ENCODE results near the gene NCS1. TPM values are rescaled to one million over a fixed set of nuclear protein-coding genes. Genes with fewer than 3 reads are reported as not detected.
A peak's percentile ranks its signal among the peaks of the same experiment; 100 is the strongest.

Gene NCS1
- total and polyA plus RNA-seq, 9 of the 15 experiments (the other 6 are each of a cell fraction or from before 2014, with no cell fraction given) = 0.28 to 27.0 (median 9.6) TPM

GRCh38 chr9:130186839-130187522 lies 14.8 kb downstream of the NCS1 start (continued):
- no peak for TF ChIP-seq RBM25 (IDR thresholded peaks at IDR 0.05; ENCODE audit: low read depth, low read length, severe bottlenecking)
- peak; percentile 64; the same call in 1 of the 2 replicates for TF ChIP-seq ZNF592 (IDR thresholded peaks at IDR 0.05)
- TF ChIP-seq ZNF717 (CRISPR knock-in tag; IDR thresholded peaks at IDR 0.05) = no peak
- 0 out of 4 replicates have a peak, but pooled peaks of 1 of the 2 experiments have one; percentile 15 for TF ChIP-seq TEAD1 (CRISPR knock-in tag; IDR thresholded peaks at IDR 0.05)
- TF ChIP-seq TAF9B (IDR thresholded peaks at IDR 0.05; ENCODE audit: partially characterized antibody) = no peak
- no peak for TF ChIP-seq SMAD1 (IDR thresholded peaks at IDR 0.05; ENCODE audit: low read depth, low read length, partially characterized antibody)
- TF ChIP-seq CUX1 (CRISPR knock-in tag; IDR thresholded peaks at IDR 0.05) = no peak
- TF ChIP-seq ZFP30 (CRISPR knock-in tag; IDR thresholded peaks at IDR 0.05; ENCODE audit: borderline replicate concordance) = no peak
- no peak for TF ChIP-seq ZNF79 (CRISPR knock-in tag; IDR thresholded peaks at IDR 0.05; ENCODE audit: low read depth)
- no peak for TF ChIP-seq CEBPB (tag; IDR thresholded peaks at IDR 0.05)
- no peak for TF ChIP-seq NR2F6 (CRISPR knock-in tag; IDR thresholded peaks at IDR 0.05)
- no peak for TF ChIP-seq KAT7 (CRISPR knock-in tag; IDR thresholded peaks at IDR 0.05; ENCODE audit: borderline replicate concordance)
- TF ChIP-seq BACH1 (tag; IDR thresholded peaks at IDR 0.05) = no peak
- no peak for TF ChIP-seq RFX7 (CRISPR knock-in tag; IDR thresholded peaks at IDR 0.05)
- TF ChIP-seq TOE1 (IDR thresholded peaks at IDR 0.05; ENCODE audit: borderline replicate concordance) = peak; percentile 65; the same call in 1 of the 2 replicates
- TF ChIP-seq TOE1 (CRISPR knock-in tag; IDR thresholded peaks at IDR 0.05; ENCODE audit: borderline replicate concordance, low read depth) = no peak
- TF ChIP-seq ZNF655 (CRISPR knock-in tag; IDR thresholded peaks at IDR 0.05) = no peak

All from K562 (cell line).